ENCODE data around the gene ADAMTS1.

Gene ADAMTS1

GRCh38 chr21:26847002-26847401 is 1.8 kb upstream of the ADAMTS1 start:
- no peak for DNase-seq (ENCODE audit: extremely low read depth, insufficient read length)
- no peak overlapping the region for H3K4me3 ChIP-seq (replicated peaks; ENCODE audit: low read depth, low read length)
- H3K27me3 ChIP-seq (replicated peaks; ENCODE audit: control insufficient read depth, insufficient read depth, low read length): no peaks in the 10 kb centered on the region; the same call in 1 of the 2 replicates
- no peak for TF ChIP-seq CTCF (IDR thresholded peaks at IDR 0.05; ENCODE audit: insufficient read depth, low read length, poor library complexity, severe bottlenecking)
- no peaks in the 10 kb centered on the region for H3K36me3 ChIP-seq (ENCODE audit: control insufficient read depth, insufficient read depth, low read length)

GRCh38 chr21:26846036-26846931 is 1.1 kb upstream of the ADAMTS1 start:
- DNase-seq (ENCODE audit: extremely low read depth, insufficient read length): no peak
- H3K36me3 ChIP-seq (ENCODE audit: control insufficient read depth, insufficient read depth, low read length): no peaks in the 10 kb centered on the region
- TF ChIP-seq CTCF (IDR thresholded peaks at IDR 0.05; ENCODE audit: insufficient read depth, low read length, poor library complexity, severe bottlenecking): no peak
- H3K4me3 ChIP-seq (replicated peaks; ENCODE audit: low read depth, low read length): no peak overlapping the region
- H3K27me3 ChIP-seq (replicated peaks; ENCODE audit: control insufficient read depth, insufficient read depth, low read length): no peaks in the 10 kb centered on the region; the same call in 1 of the 2 replicates

- Histone ChIP-seq H3K4me3 (replicated peaks; ENCODE audit: low read depth, low read length) (no peak overlapping the region), H3K27me3 (replicated peaks; ENCODE audit: control insufficient read depth, insufficient read depth, low read length) (no peaks in the 10 kb centered on the region; the same call in 1 of the 2 replicates), H3K36me3 (ENCODE audit: control insufficient read depth, insufficient read depth, low read length) (no peaks in the 10 kb centered on the region)
- TF ChIP-seq CTCF (IDR thresholded peaks at IDR 0.05; ENCODE audit: insufficient read depth, low read length, poor library complexity, severe bottlenecking): no peak
- no peak for DNase-seq (ENCODE audit: extremely low read depth, insufficient read length)
Observed at GRCh38 chr21:26845759-26846035, 488 bp upstream of the ADAMTS1 start.

- Histone ChIP-seq H3K4me3 (replicated peaks; ENCODE audit: low read depth, low read length) (no peak overlapping the region), H3K36me3 (ENCODE audit: control insufficient read depth, insufficient read depth, low read length) (no peaks in the 10 kb centered on the region), H3K27me3 (replicated peaks; ENCODE audit: control insufficient read depth, insufficient read depth, low read length) (no peaks in the 10 kb centered on the region; the same call in 1 of the 2 replicates)
- TF ChIP-seq CTCF (IDR thresholded peaks at IDR 0.05; ENCODE audit: insufficient read depth, low read length, poor library complexity, severe bottlenecking): no peak
- no peak for DNase-seq (ENCODE audit: extremely low read depth, insufficient read length)
Observed at GRCh38 chr21:26844258-26845065, 747 bp downstream of the ADAMTS1 start.

GRCh38 chr21:26843933-26844257 is 1.3 kb downstream of the ADAMTS1 start:
- no peak for DNase-seq (ENCODE audit: extremely low read depth, insufficient read length)
- H3K4me3 ChIP-seq (replicated peaks; ENCODE audit: low read depth, low read length): no peak overlapping the region

More at GRCh38 chr21:26843933-26844257, 1.3 kb downstream of the ADAMTS1 start:
- no peak for TF ChIP-seq CTCF (IDR thresholded peaks at IDR 0.05; ENCODE audit: insufficient read depth, low read length, poor library complexity, severe bottlenecking)
- Histone ChIP-seq H3K36me3 (ENCODE audit: control insufficient read depth, insufficient read depth, low read length) (no peaks in the 10 kb centered on the region), H3K27me3 (replicated peaks; ENCODE audit: control insufficient read depth, insufficient read depth, low read length) (no peaks in the 10 kb centered on the region; the same call in 1 of the 2 replicates)
